Measurements from ENCODE around the gene RNF113B. TPM values are rescaled to one million over a fixed set of nuclear protein-coding genes. Genes with fewer than 3 reads are reported as not detected.

Gene RNF113B
- total RNA-seq, 3 donors from 2014 or later (not counting 1 experiment from before 2014, with no cell fraction given): not detected

- Histone ChIP-seq H3K4me3 (ENCODE audit: low read length) (no peak overlapping the region), H3K27ac (ENCODE audit: low read length) (no peak overlapping the region), H3K36me3 (ENCODE audit: control insufficient read depth, insufficient read depth, low read length) (no peaks in the 10 kb centered on the region), H3K27me3 (ENCODE audit: control insufficient read depth, insufficient read depth, low read length) (no peaks in the 10 kb centered on the region), H3K4me1 (ENCODE audit: control insufficient read depth, insufficient read depth, low read length) (no peaks in the 10 kb centered on the region), H3K9me3 (ENCODE audit: control insufficient read depth, insufficient read depth, low read length) (no peaks in the 10 kb centered on the region)
- no peaks in the 10 kb centered on the region for H3K36me3 Mint-ChIP-seq
- no peaks in the 10 kb centered on the region for H3K9me3 Mint-ChIP-seq
- intact Hi-C loops (cut with micrococcal nuclease): no loop called here
- no peak for ATAC-seq
- TF ChIP-seq CTCF (IDR thresholded peaks at IDR 0.05): no peak
- H3K27me3 Mint-ChIP-seq (ENCODE audit: low read depth in 2 of 2): peaks cover 0 to 8% of the 10 kb centered on the region in 2 donors
- no peak for DNase-seq
- no peaks in the 10 kb centered on the region for H3K4me1 Mint-ChIP-seq
- no peak overlapping the region for H3K27ac Mint-ChIP-seq
- no peak overlapping the region for H3K4me3 Mint-ChIP-seq
- 98% methylated on average over 4 of the region's 4 CpGs for WGBS (ENCODE audit: insufficient coverage)
Measured at GRCh38 chr13:98182153-98182552, 5.1 kb upstream of the RNF113B start.

GRCh38 chr13:98181111-98181815 is 4.2 kb upstream of the RNF113B start:
- Mint-ChIP-seq H3K36me3 (no peaks in the 10 kb centered on the region), H3K4me3 (no peak overlapping the region), H3K27ac (no peak overlapping the region), H3K4me1 (no peaks in the 10 kb centered on the region), H3K9me3 (no peaks in the 10 kb centered on the region), H3K27me3 (ENCODE audit: low read depth in 2 of 2) (peaks cover 0 to 8% of the 10 kb centered on the region in 2 donors)
- Histone ChIP-seq H3K4me3 (ENCODE audit: low read length) (no peak overlapping the region), H3K4me1 (ENCODE audit: control insufficient read depth, insufficient read depth, low read length) (no peaks in the 10 kb centered on the region), H3K27me3 (ENCODE audit: control insufficient read depth, insufficient read depth, low read length) (no peaks in the 10 kb centered on the region), H3K36me3 (ENCODE audit: control insufficient read depth, insufficient read depth, low read length) (no peaks in the 10 kb centered on the region), H3K9me3 (ENCODE audit: control insufficient read depth, insufficient read depth, low read length) (no peaks in the 10 kb centered on the region), H3K27ac (ENCODE audit: low read length) (no peak overlapping the region)
- 88% methylated on average over 7 of the region's 7 CpGs for WGBS (ENCODE audit: insufficient coverage)
- intact Hi-C loops (cut with micrococcal nuclease): no loop called here
- no peak for TF ChIP-seq CTCF (IDR thresholded peaks at IDR 0.05)
- ATAC-seq: no peak
- no peak for DNase-seq

- Mint-ChIP-seq H3K4me1 (no peaks in the 10 kb centered on the region), H3K4me3 (no peak overlapping the region), H3K9me3 (no peaks in the 10 kb centered on the region), H3K27ac (no peak overlapping the region), H3K36me3 (no peaks in the 10 kb centered on the region), H3K27me3 (ENCODE audit: low read depth in 2 of 2) (peaks cover 0 to 8% of the 10 kb centered on the region in 2 donors)
- no peaks in the 10 kb centered on the region for H3K36me3 ChIP-seq (ENCODE audit: control insufficient read depth, insufficient read depth, low read length)
- intact Hi-C loops (cut with micrococcal nuclease): no loop called here
- no peaks in the 10 kb centered on the region for H3K4me1 ChIP-seq (ENCODE audit: control insufficient read depth, insufficient read depth, low read length)
- no peak for TF ChIP-seq CTCF (IDR thresholded peaks at IDR 0.05)
- no peaks in the 10 kb centered on the region for H3K27me3 ChIP-seq (ENCODE audit: control insufficient read depth, insufficient read depth, low read length)
- ATAC-seq (no peak), DNase-seq (no peak)
- WGBS (ENCODE audit: insufficient coverage): 69% methylated on average over 3 of the region's 3 CpGs
- no peak overlapping the region for H3K4me3 ChIP-seq (ENCODE audit: low read length)
- no peaks in the 10 kb centered on the region for H3K9me3 ChIP-seq (ENCODE audit: control insufficient read depth, insufficient read depth, low read length)
- H3K27ac ChIP-seq (ENCODE audit: low read length): no peak overlapping the region
Measured at GRCh38 chr13:98180092-98180491, 3.0 kb upstream of the RNF113B start.

- intact Hi-C loops (cut with micrococcal nuclease): no loop called here
- Mint-ChIP-seq H3K27ac (no peak overlapping the region), H3K4me1 (no peaks in the 10 kb centered on the region), H3K27me3 (ENCODE audit: low read depth in 2 of 2) (peaks cover 4 to 12% of the 10 kb centered on the region in 2 donors), H3K4me3 (no peak overlapping the region), H3K9me3 (no peaks in the 10 kb centered on the region), H3K36me3 (no peaks in the 10 kb centered on the region)
- Histone ChIP-seq H3K36me3 (ENCODE audit: control insufficient read depth, insufficient read depth, low read length) (no peaks in the 10 kb centered on the region), H3K4me3 (ENCODE audit: low read length) (no peak overlapping the region), H3K27ac (ENCODE audit: low read length) (no peak overlapping the region), H3K4me1 (ENCODE audit: control insufficient read depth, insufficient read depth, low read length) (no peaks in the 10 kb centered on the region), H3K9me3 (ENCODE audit: control insufficient read depth, insufficient read depth, low read length) (no peaks in the 10 kb centered on the region), H3K27me3 (ENCODE audit: control insufficient read depth, insufficient read depth, low read length) (no peaks in the 10 kb centered on the region)
- no peak for DNase-seq
- no peak for TF ChIP-seq CTCF (IDR thresholded peaks at IDR 0.05)
- 84% methylated on average over 3 of the region's 3 CpGs for WGBS (ENCODE audit: insufficient coverage)
- ATAC-seq: no peak
Measured at GRCh38 chr13:98175823-98176222, 1.2 kb downstream of the RNF113B start.
